HG02981 (cell line): ENCODE measurements around the gene TP53TG3F.
"Not testable (repeated sequence)": the region's sequence is repeated elsewhere in the genome, so short reads cannot be mapped to it uniquely, and the experiment has no call there.

Experiments
- ATAC-seq: cut with Tn5 transposase; IDR thresholded peaks from one replicate; pipeline ENCODE4 v1.9.1; 2021; ENCODE audit warnings: mild to moderate bottlenecking, moderate library complexity; ENCODE audit not compliant: unreplicated experiment

TP53TG3F gene

GRCh38 chr16:33459312-33459711 lies at the start of gene TP53TG3F:
Gene TP53TG3F, plus strand, starts transcription at chr16:33459612. Its CDS starts 68 bp downstream, at chr16:33459680.
- not testable (repeated sequence) for ATAC-seq

- not testable (repeated sequence) for ATAC-seq
Observed at GRCh38 chr16:33491611-33492010, 32.2 kb downstream of the TP53TG3F start.

- not testable (repeated sequence) for ATAC-seq
Observed at GRCh38 chr16:33507231-33507630, 47.8 kb downstream of the TP53TG3F start.

- ATAC-seq: not testable (repeated sequence)
Observed at GRCh38 chr16:33509070-33509469, 49.7 kb downstream of the TP53TG3F start.

GRCh38 chr16:33509906-33510305 lies 50.5 kb downstream of the TP53TG3F start:
- not testable (repeated sequence) for ATAC-seq
